ENCODE results near the gene RASGRF2.

Gene RASGRF2

DNA sequence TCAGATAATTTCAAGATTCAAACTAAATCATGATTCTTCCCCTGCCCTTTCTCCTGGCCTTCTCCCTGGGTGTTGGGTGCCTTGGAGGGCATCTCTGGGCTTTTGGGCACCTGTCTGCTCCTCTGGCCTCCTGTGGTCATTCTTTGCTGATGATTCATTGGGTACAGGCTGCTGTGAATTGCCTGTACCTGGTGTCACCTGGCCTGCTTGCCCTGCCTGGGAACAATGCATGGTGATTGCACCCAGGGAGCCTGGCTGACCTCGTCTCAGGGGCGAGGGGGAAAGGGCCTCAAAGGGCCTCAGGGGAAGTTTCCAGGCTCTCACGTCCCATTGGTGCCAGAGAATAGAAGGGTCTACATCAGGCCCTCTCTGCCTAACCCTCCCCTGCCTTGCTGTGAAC, 252.9 kb downstream of the RASGRF2 start:
- DNase-seq, result peak; percentile 81

- no peak for DNase-seq
Observed at GRCh38 chr5:81214848-81215247, 254.7 kb downstream of the RASGRF2 start.

DNA sequence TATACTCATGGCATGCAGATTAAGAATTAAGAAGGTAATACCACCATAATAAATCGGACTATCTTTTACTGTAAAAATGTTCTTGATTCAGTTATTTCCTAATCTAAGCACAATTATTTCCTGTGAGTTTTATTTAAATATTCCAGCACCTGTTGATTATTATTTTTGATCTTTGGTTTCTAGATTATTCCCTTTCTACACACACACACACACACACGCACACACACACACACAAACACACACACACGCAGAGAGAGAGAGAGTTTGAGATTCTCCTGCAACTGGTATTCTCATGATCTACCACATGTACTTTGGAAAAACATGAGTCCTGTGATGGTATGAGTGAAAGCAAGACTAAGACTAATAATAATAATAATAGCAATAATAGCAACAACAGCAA, 256.0 kb downstream of the RASGRF2 start:
- no peak for DNase-seq

GRCh38 chr5:81219389-81219788, 259.2 kb downstream of the RASGRF2 start:
- DNase-seq, result no peak

DNA sequence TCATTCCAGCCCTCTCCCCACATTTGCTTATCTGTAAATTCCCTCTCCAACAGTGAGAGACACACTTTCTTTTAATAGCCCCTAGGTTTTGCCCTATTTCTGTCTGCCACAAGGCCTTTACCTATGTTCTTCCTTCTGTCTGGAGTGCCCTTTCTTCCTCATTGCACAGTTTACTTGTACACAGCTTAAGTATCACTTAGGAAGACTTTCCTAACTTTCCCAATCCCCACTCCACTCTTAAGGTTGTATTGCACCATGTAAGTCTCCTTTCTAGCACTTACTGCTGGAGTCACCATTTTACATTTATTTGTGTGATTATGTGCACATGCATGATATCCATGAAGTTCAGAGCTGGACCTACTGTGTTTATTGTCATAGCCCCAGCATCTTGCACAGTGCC, 262.1 kb downstream of the RASGRF2 start:
- DNase-seq, result no peak

GRCh38 chr5:81225463-81225862, 265.3 kb downstream of the RASGRF2 start:
- no peak for DNase-seq

DNA sequence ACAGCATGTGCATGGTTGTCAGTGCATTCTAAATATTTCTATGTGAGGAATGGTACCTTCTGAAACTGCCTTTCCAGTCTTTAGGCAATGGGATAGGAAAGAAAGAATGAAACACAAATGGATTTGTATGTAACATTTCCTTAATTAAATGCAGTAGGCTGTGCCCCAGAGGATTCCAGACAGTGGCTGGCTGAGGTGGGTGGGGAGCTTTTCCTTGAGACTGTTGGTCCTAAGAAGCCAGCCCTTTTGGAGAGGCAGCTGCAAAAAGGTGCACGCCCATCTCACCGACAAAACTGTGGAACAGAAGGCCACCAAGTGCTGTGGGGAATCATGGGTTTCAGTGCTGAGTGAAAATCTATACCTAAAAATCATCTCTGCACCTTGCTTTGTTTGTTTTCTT, 266.1 kb downstream of the RASGRF2 start:
- DNase-seq, result peak; percentile 6

DNA sequence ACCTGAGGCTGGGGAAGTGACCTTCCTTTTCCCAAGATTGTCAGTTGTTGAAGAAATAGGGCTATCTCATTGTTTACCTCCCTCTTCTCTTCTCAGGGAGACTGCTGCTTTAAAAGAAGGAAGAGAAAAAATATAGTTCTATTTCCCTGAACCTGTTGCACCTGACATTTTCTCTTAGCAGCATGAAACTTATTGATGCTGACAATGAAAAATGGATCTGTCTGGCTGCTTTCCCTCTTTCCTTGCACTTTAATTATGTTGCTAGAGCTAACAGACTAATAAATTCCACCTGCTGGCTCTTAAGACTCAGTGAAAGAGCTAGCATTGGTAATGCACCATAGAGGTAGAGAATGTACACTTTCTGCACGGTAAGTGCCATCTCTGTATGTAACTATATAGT, 266.8 kb downstream of the RASGRF2 start:
- peak; percentile 39 for DNase-seq

DNA sequence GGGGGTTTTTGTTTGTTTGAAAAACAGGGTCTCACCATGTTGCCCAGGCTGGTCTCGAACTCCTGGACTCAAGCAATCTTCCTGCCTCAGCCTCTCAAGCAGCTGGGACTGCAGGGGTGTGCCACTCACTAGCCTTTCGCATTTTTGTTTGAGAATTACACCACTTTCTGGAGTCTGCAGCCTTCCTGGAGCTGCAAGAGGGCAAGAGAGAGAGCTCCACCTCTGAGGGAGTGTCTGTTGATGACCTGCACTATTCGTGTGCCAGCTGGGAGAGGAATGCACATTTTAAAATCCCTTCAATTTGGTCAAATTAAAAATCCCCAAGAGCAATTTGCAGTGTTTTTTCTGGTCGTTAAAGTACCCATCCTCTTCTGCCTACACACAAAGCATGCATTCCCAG, 267.9 kb downstream of the RASGRF2 start:
- no peak for DNase-seq

- DNase-seq, result no peak
Observed at GRCh38 chr5:81230416-81230815, 270.3 kb downstream of the RASGRF2 start.

DNA sequence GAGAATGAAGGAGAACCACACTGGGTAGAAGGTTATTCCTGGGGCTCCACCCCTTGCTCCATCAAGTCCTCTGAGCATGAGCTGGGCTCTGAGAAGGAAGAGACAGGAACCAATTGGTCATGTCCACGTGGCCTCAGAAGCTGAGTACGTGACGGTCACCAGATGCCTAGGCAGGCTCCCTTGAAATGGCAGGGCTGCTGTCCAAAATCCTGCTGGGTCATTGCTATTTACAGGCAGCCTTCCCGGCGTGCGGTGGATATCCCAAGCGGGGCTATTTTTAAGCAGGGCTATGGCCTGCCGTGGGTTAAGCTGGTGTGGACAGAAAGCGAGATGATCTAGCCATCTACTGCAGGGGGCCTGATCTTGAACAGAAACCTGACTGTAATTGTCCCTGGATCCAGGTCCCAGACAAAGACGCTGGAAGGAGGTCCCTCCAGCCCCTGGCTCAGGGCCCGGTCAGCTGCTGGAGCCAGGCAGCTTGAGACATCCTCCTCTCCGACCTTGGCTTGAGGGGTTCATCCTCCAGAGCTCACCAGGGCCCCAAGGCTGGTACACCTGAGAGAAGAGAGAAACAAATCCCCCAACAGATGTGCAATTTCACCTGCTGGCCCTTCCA, 272.4 kb downstream of the RASGRF2 start:
- no peak for DNase-seq

GRCh38 chr5:81233080-81233634, 273.0 kb downstream of the RASGRF2 start, which contains the start of gene CKMT2:
CKMT2 (plus strand) TSS chr5:81233322; CDS start chr5:81251133, 17,811 bp downstream.
- no peak for DNase-seq

GRCh38 chr5:81234299-81234698, 274.1 kb downstream of the RASGRF2 start:
- no peak for DNase-seq

- no peak for DNase-seq
Observed at GRCh38 chr5:81234801-81235200, 274.6 kb downstream of the RASGRF2 start.

DNA sequence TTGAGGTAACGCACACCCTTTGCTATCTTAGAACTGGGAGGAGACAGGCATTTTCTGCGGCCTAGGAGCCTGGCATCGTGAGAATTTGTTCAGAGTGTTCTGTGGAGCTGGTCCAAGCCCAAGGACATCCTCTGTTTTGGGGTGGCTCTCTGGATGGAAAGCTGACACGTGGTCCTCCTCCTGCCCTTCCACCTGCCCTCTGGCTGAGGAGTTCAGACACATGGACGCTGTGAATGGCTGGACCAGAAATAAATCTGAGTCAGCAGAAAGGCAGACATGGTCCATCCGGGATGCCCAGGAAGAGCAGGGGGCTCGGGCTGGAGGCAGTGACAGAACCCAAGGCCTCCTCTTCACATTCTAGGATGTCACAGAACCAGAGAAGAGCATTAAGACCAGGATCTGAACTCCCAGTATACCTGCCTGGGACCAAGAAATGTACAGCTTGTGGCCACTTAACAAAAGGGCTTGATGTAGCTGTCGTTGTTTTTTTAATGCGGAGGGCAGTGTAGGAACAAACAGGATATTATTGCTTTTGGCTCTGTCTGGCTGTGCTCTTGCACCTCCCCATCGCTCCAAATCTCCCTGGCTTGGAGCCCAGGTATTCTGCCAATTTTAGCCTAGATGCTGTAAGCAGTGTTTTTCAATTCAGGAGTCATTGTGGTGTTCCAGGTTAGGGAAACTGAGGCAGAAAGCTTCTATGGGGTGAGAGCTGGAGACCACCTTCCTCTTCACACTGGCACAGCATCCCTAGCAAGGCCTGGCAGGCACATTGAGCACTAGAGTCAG, 275.3 kb downstream of the RASGRF2 start:
- no peak for DNase-seq

DNA sequence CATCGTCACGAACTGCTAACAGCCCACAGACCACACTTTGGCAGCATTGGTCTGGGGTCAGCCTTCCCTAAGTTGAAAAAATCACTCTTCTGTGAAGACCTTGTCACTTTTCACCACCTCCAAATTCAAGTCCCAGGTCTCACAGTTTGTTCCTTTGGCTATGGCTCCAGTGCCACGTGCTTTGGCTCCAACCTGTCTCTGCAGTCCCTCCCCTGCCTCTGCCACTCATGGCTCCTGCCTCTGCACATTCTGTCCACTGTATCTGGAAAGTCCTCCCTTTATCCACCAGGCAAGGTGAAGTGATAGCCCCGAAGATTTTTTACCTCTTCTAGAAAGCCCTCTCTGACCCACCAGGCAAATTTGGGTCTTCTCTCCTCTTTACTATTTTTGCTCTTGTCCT, 278.3 kb downstream of the RASGRF2 start:
- DNase-seq, result no peak

DNA sequence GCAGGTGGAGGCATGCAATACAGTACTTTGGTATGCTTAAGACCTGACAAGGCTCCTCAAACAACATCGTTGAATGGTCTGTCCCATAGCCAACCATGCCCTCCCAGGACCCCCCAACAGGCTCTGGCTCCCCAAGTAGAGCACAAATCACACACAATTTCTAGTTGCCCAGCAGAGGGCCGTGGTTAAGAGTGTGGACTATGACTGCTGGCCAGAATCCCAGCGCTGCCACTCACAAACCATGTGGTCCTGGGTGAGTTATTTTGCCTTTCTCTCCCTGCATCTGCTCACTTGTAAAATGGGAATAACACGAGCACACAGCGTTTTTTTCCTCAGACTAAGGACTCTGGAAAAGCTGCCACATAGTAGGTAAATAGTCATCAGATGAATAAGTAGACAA, 279.4 kb downstream of the RASGRF2 start:
- DNase-seq, result no peak

GRCh38 chr5:81241001-81241400, 280.8 kb downstream of the RASGRF2 start:
- no peak for DNase-seq

- no peak for DNase-seq
Observed at GRCh38 chr5:81241961-81242648, 281.9 kb downstream of the RASGRF2 start.

DNA sequence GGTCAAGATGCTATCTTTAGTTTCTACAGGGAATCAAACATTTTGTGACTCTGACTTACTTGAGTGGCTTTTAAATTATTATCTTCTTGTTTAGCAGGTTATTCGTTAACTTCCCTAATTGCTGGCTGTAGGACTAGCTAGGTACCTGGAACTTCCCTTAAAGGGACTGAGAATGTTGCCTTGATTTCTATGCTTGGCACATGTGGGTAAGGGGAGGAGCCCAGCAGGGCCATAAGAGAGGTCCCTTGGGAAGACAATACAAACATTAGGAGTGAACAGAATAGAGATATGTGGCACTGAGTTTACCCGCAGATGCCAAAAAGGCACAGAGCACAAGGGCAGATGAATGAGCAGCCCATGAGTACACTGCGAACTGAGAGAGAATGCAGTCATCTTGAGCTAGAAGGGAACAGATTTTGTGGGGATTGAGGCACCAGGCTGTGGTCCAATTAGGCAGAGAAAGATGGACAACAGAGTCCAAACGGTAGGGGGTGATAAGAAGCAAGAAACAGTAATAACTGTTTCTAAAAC, 282.8 kb downstream of the RASGRF2 start:
- no peak for DNase-seq

- no peak for DNase-seq
Observed at GRCh38 chr5:81244451-81244850, 284.3 kb downstream of the RASGRF2 start.

- DNase-seq, result no peak
Observed at GRCh38 chr5:81245871-81246235, 285.7 kb downstream of the RASGRF2 start.

GRCh38 chr5:81246697-81247096, 286.5 kb downstream of the RASGRF2 start:
- DNase-seq, result no peak
